ENCODE data around the gene CNKSR2. TPM values are rescaled to one million over a fixed set of nuclear protein-coding genes. Genes with fewer than 3 reads are reported as not detected.

The CNKSR2 gene
- total RNA-seq, 1 donor from 2014 or later = 7.2 TPM

- intact Hi-C loops (cut with DNase I) = no loop called here
- no peak overlapping the region for H3K27ac ChIP-seq
- no peaks in the 10 kb centered on the region for H3K4me1 ChIP-seq
- DNase-seq = no peak
- H3K9me3 ChIP-seq = no peaks in the 10 kb centered on the region
- H3K4me3 ChIP-seq = no peak overlapping the region
- no peaks in the 10 kb centered on the region for H3K36me3 ChIP-seq
- no peak for TF ChIP-seq CTCF (IDR thresholded peaks at IDR 0.05)
- H3K27me3 ChIP-seq = no peaks in the 10 kb centered on the region
- ATAC-seq = no peak
These were observed 285.1 kb downstream of the CNKSR2 start for GRCh38 chrX:21659320-21659719.

GRCh38 chrX:21660156-21660555 is 285.9 kb downstream of the CNKSR2 start:
- H3K27me3 ChIP-seq = no peaks in the 10 kb centered on the region
- no peaks in the 10 kb centered on the region for H3K36me3 ChIP-seq
- intact Hi-C loops (cut with DNase I) = no loop called here
- H3K9me3 ChIP-seq = no peaks in the 10 kb centered on the region
- H3K27ac ChIP-seq = no peak overlapping the region
- ATAC-seq = no peak
- no peak for TF ChIP-seq CTCF (IDR thresholded peaks at IDR 0.05)
- no peak overlapping the region for H3K4me3 ChIP-seq
- no peaks in the 10 kb centered on the region for H3K4me1 ChIP-seq
- no peak for DNase-seq

DNA sequence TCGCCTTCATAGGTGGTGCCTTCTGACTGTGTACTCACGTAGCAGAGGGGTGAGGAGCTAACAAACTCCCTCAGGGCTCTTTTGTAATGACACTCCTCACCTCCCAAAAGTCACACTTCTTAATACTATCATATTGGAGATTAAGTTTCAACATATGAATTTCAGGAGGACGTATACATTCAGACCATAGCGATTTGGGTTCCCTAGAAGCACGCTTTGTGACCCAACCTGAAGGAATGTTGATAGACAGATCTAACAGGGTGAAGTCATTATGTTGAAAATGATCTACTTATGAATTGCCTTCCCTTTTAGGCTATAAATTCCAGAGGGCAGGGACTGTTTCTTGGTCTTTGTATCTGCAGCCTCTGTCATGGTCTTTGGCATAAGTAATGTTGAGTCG is 287.1 kb downstream of the CNKSR2 start:
- ATAC-seq (no peak), DNase-seq (no peak)
- intact Hi-C loops (cut with DNase I) = no loop called here
- TF ChIP-seq CTCF (IDR thresholded peaks at IDR 0.05) = no peak
- Histone ChIP-seq H3K4me3 (no peak overlapping the region), H3K27me3 (no peaks in the 10 kb centered on the region), H3K36me3 (no peaks in the 10 kb centered on the region), H3K9me3 (no peaks in the 10 kb centered on the region), H3K27ac (no peak overlapping the region), H3K4me1 (no peaks in the 10 kb centered on the region)

DNA sequence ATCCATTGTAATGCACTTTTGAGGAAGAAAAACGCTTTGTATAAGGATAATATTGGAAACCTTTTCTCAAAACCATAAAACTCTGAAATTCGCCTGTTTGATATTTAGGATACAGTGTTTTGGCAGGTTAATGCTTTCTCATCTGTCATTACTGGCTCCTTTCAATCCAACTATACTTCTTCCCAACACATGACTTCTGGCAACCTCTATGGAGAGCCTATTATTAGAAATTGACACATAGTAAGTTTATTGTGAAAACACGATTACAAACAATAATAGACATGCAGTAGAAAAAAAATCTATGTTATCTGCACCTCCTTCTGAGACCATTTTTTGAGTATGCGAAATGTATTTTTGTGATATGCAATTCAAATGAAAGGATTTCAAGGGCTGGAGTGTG is 288.5 kb downstream of the CNKSR2 start:
- Histone ChIP-seq H3K4me3 (no peak overlapping the region), H3K27ac (no peak overlapping the region), H3K4me1 (no peaks in the 10 kb centered on the region), H3K27me3 (no peaks in the 10 kb centered on the region), H3K36me3 (no peaks in the 10 kb centered on the region), H3K9me3 (no peaks in the 10 kb centered on the region)
- intact Hi-C loops (cut with DNase I) = no loop called here
- DNase-seq (no peak), ATAC-seq (no peak)
- TF ChIP-seq CTCF (IDR thresholded peaks at IDR 0.05) = no peak

GRCh38 chrX:21666252-21666651 is 292.0 kb downstream of the CNKSR2 start:
- no peaks in the 10 kb centered on the region for H3K4me1 ChIP-seq
- ATAC-seq (no peak), DNase-seq (no peak)
- H3K36me3 ChIP-seq = no peaks in the 10 kb centered on the region
- intact Hi-C loops (cut with DNase I) = no loop called here
- no peak for TF ChIP-seq CTCF (IDR thresholded peaks at IDR 0.05)
- H3K9me3 ChIP-seq = no peaks in the 10 kb centered on the region
- no peak overlapping the region for H3K4me3 ChIP-seq
- H3K27ac ChIP-seq = no peak overlapping the region
- H3K27me3 ChIP-seq = no peaks in the 10 kb centered on the region

GRCh38 chrX:21666679-21667078 is 292.5 kb downstream of the CNKSR2 start:
- ATAC-seq (no peak), DNase-seq (no peak)
- Histone ChIP-seq H3K4me1 (no peaks in the 10 kb centered on the region), H3K4me3 (no peak overlapping the region), H3K9me3 (no peaks in the 10 kb centered on the region), H3K36me3 (no peaks in the 10 kb centered on the region), H3K27ac (no peak overlapping the region), H3K27me3 (no peaks in the 10 kb centered on the region)
- intact Hi-C loops (cut with DNase I) = no loop called here
- TF ChIP-seq CTCF (IDR thresholded peaks at IDR 0.05) = no peak
